Left kidney (tissue), 2 donors: ENCODE data around the gene IFI16. TPM values are rescaled to one million over a fixed set of nuclear protein-coding genes. Genes with fewer than 3 reads are reported as not detected.
A peak's percentile ranks its signal among the peaks of the same experiment; 100 is the strongest.
"Not testable (repeated sequence)": the region's sequence is repeated elsewhere in the genome, so short reads cannot be mapped to it uniquely, and the experiment has no call there.

Experiments
- DNase-seq: peaks from one replicate; pipeline ENCODE4 v3.0.0-alpha.2; 2013
- polyA plus RNA-seq: library from polyadenylated mRNA; unstranded; fragments of 120-200 nt; gene quantifications from one replicate; pipeline ENCODE4 v1.2.1, GENCODE V29; 2013; ENCODE audit not compliant: insufficient read length

Gene IFI16
- polyA plus RNA-seq, 1 donor = 55.4 TPM

GRCh38 chr1:159006210-159006807 is 3.4 kb upstream of the IFI16 start:
- DNase-seq = peak; percentile 21

GRCh38 chr1:159007726-159008125 is 2.0 kb upstream of the IFI16 start:
- no peak for DNase-seq

GRCh38 chr1:159008744-159009188 is 941 bp upstream of the IFI16 start:
- DNase-seq = no peak

- DNase-seq = no peak
Measured at GRCh38 chr1:159009287-159009686, 420 bp upstream of the IFI16 start.

- DNase-seq = no peak
Measured at GRCh38 chr1:159010391-159010790, 684 bp downstream of the IFI16 start.

- not testable (repeated sequence) for DNase-seq
Measured at GRCh38 chr1:159011001-159011400, 1.3 kb downstream of the IFI16 start.

- no peak for DNase-seq
Measured at GRCh38 chr1:159011751-159012150, 2.0 kb downstream of the IFI16 start.

- peak; percentile 12 for DNase-seq
Measured at GRCh38 chr1:159012495-159012894, 2.8 kb downstream of the IFI16 start.

- DNase-seq = no peak
Measured at GRCh38 chr1:159014003-159014571, 4.4 kb downstream of the IFI16 start.

- DNase-seq = no peak
Measured at GRCh38 chr1:159014851-159015250, 5.1 kb downstream of the IFI16 start.

GRCh38 chr1:159015440-159015909 is 5.8 kb downstream of the IFI16 start:
- no peak for DNase-seq

- DNase-seq = no peak
Measured at GRCh38 chr1:159023723-159024122, 14.0 kb downstream of the IFI16 start.

GRCh38 chr1:159025043-159025442 is 15.3 kb downstream of the IFI16 start:
- DNase-seq = no peak

- not testable (repeated sequence) for DNase-seq
Measured at GRCh38 chr1:159026841-159027240, 17.1 kb downstream of the IFI16 start.

- no peak for DNase-seq
Measured at GRCh38 chr1:159030311-159030710, 20.6 kb downstream of the IFI16 start.

GRCh38 chr1:159030877-159031447 is 21.3 kb downstream of the IFI16 start:
- DNase-seq = no peak

GRCh38 chr1:159040206-159040605 is 30.5 kb downstream of the IFI16 start:
- DNase-seq = no peak

GRCh38 chr1:159040893-159041724 is 31.4 kb downstream of the IFI16 start:
- DNase-seq = no peak

GRCh38 chr1:159046486-159046885 is 36.8 kb downstream of the IFI16 start:
- DNase-seq = not testable (repeated sequence)

GRCh38 chr1:159051436-159051835 is 41.7 kb downstream of the IFI16 start:
- DNase-seq = no peak

- DNase-seq = no peak
Measured at GRCh38 chr1:159054427-159054826, 44.7 kb downstream of the IFI16 start.

- no peak for DNase-seq
Measured at GRCh38 chr1:159055181-159055641, 45.5 kb downstream of the IFI16 start.
